ENCODE data around the gene RPS6KA5.

GRCh38 chr14:91016800-91017410 is 43.5 kb downstream of the RPS6KA5 start:
- no peak for TF ChIP-seq CTCF (IDR thresholded peaks at IDR 0.05)
- TF ChIP-seq POLR2A (IDR thresholded peaks at IDR 0.05) = no peak
- TF ChIP-seq EP300 (IDR thresholded peaks at IDR 0.05) = no peak

All from gastroesophageal sphincter (tissue), 3 donors.